NCI-H82 treated with DMSO at 0.1 percent for 48 hours (cell line): Measurements from ENCODE around the gene MAGEA11.
A peak's percentile ranks its signal among the peaks of the same experiment; 100 is the strongest.
"Not testable (repeated sequence)": the region's sequence is repeated elsewhere in the genome, so short reads cannot be mapped to it uniquely, and the experiment has no call there.

Experiments
- DNase-seq: peaks from one replicate; lab custom pipeline; 2025; ENCODE audit not compliant: unreplicated experiment; lab: John Stamatoyannopoulos, UW

MAGEA11 gene

GRCh38 chrX:149717803-149718202 is 5.9 kb downstream of the MAGEA11 start:
- no peak for DNase-seq

DNA sequence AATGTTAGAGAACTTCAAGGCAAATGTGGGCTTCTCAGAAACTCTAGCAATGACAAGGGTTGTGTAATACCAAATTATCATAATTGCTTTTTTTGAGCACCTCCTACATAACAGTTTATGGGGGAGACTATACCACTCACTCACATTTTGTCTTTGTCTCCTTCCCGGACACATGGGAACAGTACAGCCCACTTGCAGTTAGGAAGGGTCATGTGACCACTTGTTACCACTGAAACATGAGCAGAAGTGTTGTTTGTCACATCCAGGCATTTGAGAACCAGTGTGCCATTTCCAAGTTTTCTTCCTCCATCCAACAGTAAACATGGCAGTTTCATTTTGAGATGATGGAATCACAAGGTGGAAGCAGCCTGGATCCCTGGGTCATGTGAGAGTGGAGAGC is 6.9 kb downstream of the MAGEA11 start:
- DNase-seq: no peak

DNA sequence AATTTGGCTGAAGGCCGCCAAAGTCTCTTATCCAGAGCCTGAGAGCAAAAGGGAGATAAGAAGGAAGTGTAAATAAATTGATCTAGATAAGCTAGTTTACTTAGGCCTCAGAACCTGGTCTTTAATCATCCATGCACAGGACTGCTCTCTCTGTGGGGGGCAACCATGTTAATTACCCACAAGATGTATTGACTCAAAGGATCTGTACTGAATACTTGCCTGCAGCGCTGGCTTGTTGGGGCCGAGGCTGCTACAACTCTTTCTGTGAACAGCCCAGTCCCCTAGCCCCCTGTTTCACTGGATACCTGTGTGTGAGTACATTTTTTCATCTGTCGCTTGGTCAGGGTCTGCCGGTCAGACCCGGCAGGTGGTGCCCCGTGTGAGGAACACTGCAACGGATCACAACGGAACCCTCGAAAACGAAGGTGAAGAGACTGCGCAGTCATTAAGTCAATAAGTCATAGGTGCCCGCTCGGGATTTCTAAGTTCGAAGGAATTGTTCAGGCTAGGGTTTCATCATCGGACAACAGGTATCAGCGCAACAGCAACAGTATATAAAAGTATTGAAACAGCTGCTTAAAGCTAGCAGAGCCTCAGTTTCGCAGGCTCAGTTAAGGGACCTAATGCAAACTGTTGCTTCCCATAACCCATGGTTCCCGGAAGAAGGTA is 8.3 kb downstream of the MAGEA11 start:
- peak; percentile 59 for DNase-seq

DNA sequence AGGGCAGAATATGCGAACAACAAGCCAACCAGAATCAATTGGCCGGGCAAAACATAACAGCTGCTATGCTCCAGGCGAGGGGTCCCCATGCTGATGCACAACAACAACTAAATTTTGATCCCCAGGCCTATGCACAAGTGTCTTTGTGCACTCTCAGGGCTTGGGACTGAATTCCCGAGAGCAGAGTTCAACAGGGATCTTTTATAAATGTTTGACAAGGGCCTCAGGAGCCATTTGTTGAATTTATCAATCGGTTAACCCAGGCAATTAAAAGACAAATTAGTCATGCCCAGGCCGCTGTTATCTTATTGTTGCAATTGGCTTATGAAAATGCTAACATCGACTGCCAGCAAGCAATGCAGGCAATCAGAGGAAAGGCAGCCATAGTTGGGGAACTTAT is 9.4 kb downstream of the MAGEA11 start:
- DNase-seq: not testable (repeated sequence)

DNA sequence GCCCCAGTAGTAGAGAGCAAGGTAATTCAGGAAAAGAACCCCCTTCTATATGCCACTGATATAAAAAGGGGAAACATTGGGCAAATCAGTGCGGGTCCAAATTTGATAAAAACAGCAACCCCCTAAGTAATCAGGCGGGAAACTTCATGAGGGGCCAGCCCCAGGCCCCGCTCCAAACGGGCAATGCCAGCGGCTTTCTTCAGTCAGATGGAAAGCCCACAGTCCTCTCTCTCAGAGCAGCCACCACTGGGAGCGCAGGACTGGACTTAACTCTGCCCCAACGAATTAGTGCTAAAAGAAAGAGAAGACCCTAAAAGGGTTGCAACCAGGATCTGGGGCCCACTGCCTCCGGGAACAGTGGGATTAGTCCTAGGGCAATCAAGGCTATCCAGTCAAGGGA is 9.9 kb downstream of the MAGEA11 start:
- DNase-seq: peak; percentile 6

- not testable (repeated sequence) for DNase-seq
These were observed 11.8 kb downstream of the MAGEA11 start for GRCh38 chrX:149723583-149724118.

- DNase-seq: not testable (repeated sequence)
These were observed 15.4 kb downstream of the MAGEA11 start for GRCh38 chrX:149727308-149727707.

GRCh38 chrX:149742269-149742668 is 30.4 kb downstream of the MAGEA11 start:
- not testable (repeated sequence) for DNase-seq

GRCh38 chrX:149746390-149747007 is 34.6 kb downstream of the MAGEA11 start:
- DNase-seq: not testable (repeated sequence)

GRCh38 chrX:149757206-149758067 is 45.6 kb downstream of the MAGEA11 start:
- no peak for DNase-seq

DNA sequence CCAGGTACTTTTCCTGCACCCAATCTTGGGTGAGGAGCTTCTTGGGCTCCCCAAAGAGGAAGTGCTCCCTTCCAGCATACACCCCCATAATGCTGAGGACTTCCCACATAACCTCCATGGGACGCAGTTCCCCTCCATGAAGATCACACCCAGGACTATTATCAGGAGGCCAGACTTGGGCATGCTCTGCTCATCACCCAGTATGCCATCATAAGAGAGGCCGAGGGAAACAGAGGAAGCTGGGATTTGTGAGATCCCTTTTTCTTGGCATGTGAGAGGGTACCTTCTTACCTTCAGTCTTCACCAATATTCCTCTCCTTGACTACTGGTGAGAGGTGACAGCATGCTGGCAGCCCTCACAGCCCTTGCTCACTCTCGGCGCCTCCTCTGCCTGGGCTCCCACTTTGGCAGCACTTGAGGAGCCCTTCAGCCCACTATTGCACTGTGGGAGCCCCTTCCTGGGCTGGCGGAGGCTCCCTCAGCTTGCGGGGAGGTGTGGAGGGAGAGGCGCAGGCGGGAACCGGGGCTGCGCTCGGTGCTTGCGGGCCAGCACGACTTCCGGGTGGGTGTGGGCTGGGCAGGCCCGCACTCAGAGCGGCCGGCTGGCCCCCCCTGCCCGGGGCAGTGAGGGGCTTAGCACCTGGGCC is 46.3 kb downstream of the MAGEA11 start:
- DNase-seq: no peak

GRCh38 chrX:149758715-149759078 is 46.8 kb downstream of the MAGEA11 start:
- not testable (repeated sequence) for DNase-seq

DNA sequence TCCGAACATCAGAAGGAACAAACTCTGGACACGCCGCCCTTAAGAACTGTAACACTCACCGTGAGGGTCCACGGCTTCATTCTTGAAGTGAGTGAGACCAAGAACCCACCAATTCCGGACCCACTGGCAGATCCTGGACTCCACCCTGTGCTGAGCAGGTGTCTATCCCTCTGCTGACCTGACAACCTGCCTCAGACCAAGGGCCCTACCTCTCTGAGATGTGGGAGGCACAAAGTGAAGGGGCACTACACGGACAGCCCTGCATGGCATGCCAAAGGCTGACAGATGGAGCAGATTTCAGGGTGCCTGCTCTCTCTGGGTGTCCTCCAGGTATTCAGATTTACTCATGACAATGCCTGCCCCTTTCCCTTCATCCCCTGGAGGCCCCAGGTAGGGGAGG is 48.0 kb downstream of the MAGEA11 start:
- DNase-seq: no peak

DNA sequence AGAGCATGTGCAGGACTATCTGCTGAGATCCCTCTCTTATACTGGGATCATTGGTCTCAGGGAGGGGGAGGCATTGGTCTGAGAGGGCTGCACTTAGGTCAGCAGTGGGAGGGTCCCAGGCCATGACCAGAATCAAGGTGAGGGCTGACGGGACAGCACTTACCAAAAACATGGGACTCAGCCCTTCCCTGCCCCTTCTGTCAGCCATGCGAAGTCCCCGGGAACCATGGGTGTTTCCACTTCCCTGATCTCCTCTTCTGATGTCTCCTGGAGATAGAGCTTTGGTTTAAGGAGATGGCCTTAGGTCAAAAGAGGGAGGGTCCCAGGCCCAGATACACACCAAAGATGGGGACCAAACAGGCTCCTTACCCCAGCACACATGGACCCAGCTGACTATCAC is 49.1 kb downstream of the MAGEA11 start:
- DNase-seq: no peak

- DNase-seq: not testable (repeated sequence)
These were observed 50.2 kb downstream of the MAGEA11 start for GRCh38 chrX:149761858-149762674.

GRCh38 chrX:149762696-149763614 is 51.1 kb downstream of the MAGEA11 start:
- DNase-seq: no peak
